H1 (cell line): Measurements from ENCODE around the gene GSTA3. TPM values are rescaled to one million over a fixed set of nuclear protein-coding genes. Genes with fewer than 3 reads are reported as not detected.

Experiments
- ATF3 ChIP-seq: IDR thresholded peaks from 2 replicates; pipeline ENCODE4 v1.6.1; 2011; ENCODE audit warnings: low read depth, mild to moderate bottlenecking, low read length; ENCODE audit not compliant: insufficient read depth
- SP2 ChIP-seq: IDR thresholded peaks from 2 replicates; pipeline ENCODE4 v1.6.1; 2012; ENCODE audit warnings: mild to moderate bottlenecking, low read length, inconsistent platforms
- polyA plus RNA-seq, 7 experiments: library from polyadenylated mRNA; depleted of rRNA in 3 of 7; stranded (reverse) in 5 of 7; unstranded in 2 of 7; fragments of >200 nt in 5 of 7; fragments of 200-250 nt in 2 of 7; gene quantifications; 1 replicate in 5 of 7; 2 replicates in 1 of 7; 4 replicates in 1 of 7; pipeline versions ENCODE4 v1.2.1 to v1.2.3, GENCODE V29; 2011 to 2013; ENCODE audit warnings: missing spikeins in 2 of 7, mixed read lengths in 2 of 7
- total RNA-seq: library from RNA; stranded (reverse); fragmentation: NEBNext Ultra II Directional; extraction: Animal tissue kit (Norgen Biotek cat#: 25700); gene quantifications from 2 replicates; pipeline ENCODE4 v1.2.1, GENCODE V29; 2021
- TF ChIP-seq, protein P1 (sequence below), 3 experiments: IDR thresholded peaks; 1 replicate in 2 of 3; 2 replicates in 1 of 3; pipeline versions ENCODE4 v1.5.1 to v1.6.1; 2011; ENCODE audit warnings: low read length in 3 of 3, mild to moderate bottlenecking in 3 of 3, inconsistent platforms in 2 of 3, low read depth in 1 of 3, moderate library complexity in 1 of 3; ENCODE audit not compliant: insufficient read depth in 1 of 3; ENCODE audit errors: control extremely low read depth in 1 of 3
- TF ChIP-seq, protein P2 (sequence below): fragments of 300-600 bp; sonication (generic); IDR thresholded peaks from 2 replicates; pipeline ENCODE4 v1.7.1; 2012; ENCODE audit warnings: low read length, moderate library complexity, mild to moderate bottlenecking, inconsistent platforms; ENCODE audit not compliant: insufficient replicate concordance

Gene GSTA3
- total and polyA plus RNA-seq, 2 of the 8 experiments (the other 6 are each of a cell fraction or from before 2014, with no cell fraction given): not detected

DNA sequence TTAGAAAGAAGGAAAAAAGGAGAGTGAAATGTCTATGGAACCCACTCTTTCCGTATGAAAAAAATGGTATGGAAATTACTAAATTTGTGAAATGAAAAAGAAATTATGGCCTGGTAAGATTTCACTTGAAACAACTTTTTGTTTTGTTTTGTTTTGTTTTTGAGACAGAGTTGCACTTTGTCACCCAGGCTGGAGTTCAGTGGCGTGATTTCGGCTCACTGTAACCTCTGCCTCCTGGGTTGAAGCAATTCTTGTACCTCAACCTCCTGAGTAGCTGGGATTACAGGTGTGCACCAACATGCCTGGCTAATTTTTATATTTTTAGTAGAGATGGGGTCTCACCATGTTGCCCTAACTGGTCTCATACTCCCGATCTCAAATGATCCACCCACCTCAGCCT lies 51.1 kb downstream of the GSTA3 start (continued):
- TF ChIP-seq, protein P1, sequence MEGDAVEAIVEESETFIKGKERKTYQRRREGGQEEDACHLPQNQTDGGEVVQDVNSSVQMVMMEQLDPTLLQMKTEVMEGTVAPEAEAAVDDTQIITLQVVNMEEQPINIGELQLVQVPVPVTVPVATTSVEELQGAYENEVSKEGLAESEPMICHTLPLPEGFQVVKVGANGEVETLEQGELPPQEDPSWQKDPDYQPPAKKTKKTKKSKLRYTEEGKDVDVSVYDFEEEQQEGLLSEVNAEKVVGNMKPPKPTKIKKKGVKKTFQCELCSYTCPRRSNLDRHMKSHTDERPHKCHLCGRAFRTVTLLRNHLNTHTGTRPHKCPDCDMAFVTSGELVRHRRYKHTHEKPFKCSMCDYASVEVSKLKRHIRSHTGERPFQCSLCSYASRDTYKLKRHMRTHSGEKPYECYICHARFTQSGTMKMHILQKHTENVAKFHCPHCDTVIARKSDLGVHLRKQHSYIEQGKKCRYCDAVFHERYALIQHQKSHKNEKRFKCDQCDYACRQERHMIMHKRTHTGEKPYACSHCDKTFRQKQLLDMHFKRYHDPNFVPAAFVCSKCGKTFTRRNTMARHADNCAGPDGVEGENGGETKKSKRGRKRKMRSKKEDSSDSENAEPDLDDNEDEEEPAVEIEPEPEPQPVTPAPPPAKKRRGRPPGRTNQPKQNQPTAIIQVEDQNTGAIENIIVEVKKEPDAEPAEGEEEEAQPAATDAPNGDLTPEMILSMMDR (IDR thresholded peaks at IDR 0.05; ENCODE audit: control extremely low read depth in 1 of 3, insufficient read depth in 1 of 3, low read depth in 1 of 3, low read length in 3 of 3): no peak
- TF ChIP-seq, protein P2, sequence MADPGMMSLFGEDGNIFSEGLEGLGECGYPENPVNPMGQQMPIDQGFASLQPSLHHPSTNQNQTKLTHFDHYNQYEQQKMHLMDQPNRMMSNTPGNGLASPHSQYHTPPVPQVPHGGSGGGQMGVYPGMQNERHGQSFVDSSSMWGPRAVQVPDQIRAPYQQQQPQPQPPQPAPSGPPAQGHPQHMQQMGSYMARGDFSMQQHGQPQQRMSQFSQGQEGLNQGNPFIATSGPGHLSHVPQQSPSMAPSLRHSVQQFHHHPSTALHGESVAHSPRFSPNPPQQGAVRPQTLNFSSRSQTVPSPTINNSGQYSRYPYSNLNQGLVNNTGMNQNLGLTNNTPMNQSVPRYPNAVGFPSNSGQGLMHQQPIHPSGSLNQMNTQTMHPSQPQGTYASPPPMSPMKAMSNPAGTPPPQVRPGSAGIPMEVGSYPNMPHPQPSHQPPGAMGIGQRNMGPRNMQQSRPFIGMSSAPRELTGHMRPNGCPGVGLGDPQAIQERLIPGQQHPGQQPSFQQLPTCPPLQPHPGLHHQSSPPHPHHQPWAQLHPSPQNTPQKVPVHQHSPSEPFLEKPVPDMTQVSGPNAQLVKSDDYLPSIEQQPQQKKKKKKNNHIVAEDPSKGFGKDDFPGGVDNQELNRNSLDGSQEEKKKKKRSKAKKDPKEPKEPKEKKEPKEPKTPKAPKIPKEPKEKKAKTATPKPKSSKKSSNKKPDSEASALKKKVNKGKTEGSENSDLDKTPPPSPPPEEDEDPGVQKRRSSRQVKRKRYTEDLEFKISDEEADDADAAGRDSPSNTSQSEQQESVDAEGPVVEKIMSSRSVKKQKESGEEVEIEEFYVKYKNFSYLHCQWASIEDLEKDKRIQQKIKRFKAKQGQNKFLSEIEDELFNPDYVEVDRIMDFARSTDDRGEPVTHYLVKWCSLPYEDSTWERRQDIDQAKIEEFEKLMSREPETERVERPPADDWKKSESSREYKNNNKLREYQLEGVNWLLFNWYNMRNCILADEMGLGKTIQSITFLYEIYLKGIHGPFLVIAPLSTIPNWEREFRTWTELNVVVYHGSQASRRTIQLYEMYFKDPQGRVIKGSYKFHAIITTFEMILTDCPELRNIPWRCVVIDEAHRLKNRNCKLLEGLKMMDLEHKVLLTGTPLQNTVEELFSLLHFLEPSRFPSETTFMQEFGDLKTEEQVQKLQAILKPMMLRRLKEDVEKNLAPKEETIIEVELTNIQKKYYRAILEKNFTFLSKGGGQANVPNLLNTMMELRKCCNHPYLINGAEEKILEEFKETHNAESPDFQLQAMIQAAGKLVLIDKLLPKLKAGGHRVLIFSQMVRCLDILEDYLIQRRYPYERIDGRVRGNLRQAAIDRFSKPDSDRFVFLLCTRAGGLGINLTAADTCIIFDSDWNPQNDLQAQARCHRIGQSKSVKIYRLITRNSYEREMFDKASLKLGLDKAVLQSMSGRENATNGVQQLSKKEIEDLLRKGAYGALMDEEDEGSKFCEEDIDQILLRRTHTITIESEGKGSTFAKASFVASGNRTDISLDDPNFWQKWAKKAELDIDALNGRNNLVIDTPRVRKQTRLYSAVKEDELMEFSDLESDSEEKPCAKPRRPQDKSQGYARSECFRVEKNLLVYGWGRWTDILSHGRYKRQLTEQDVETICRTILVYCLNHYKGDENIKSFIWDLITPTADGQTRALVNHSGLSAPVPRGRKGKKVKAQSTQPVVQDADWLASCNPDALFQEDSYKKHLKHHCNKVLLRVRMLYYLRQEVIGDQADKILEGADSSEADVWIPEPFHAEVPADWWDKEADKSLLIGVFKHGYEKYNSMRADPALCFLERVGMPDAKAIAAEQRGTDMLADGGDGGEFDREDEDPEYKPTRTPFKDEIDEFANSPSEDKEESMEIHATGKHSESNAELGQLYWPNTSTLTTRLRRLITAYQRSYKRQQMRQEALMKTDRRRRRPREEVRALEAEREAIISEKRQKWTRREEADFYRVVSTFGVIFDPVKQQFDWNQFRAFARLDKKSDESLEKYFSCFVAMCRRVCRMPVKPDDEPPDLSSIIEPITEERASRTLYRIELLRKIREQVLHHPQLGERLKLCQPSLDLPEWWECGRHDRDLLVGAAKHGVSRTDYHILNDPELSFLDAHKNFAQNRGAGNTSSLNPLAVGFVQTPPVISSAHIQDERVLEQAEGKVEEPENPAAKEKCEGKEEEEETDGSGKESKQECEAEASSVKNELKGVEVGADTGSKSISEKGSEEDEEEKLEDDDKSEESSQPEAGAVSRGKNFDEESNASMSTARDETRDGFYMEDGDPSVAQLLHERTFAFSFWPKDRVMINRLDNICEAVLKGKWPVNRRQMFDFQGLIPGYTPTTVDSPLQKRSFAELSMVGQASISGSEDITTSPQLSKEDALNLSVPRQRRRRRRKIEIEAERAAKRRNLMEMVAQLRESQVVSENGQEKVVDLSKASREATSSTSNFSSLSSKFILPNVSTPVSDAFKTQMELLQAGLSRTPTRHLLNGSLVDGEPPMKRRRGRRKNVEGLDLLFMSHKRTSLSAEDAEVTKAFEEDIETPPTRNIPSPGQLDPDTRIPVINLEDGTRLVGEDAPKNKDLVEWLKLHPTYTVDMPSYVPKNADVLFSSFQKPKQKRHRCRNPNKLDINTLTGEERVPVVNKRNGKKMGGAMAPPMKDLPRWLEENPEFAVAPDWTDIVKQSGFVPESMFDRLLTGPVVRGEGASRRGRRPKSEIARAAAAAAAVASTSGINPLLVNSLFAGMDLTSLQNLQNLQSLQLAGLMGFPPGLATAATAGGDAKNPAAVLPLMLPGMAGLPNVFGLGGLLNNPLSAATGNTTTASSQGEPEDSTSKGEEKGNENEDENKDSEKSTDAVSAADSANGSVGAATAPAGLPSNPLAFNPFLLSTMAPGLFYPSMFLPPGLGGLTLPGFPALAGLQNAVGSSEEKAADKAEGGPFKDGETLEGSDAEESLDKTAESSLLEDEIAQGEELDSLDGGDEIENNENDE: no peak
- no peak for TF ChIP-seq SP2
- TF ChIP-seq ATF3: no peak
